ENCODE measurements around the gene NFATC2IP.
A peak's percentile ranks its signal among the peaks of the same experiment; 100 is the strongest.

The NFATC2IP gene

GRCh38 chr16:28950648-28951409 lies at the start of gene NFATC2IP:
NFATC2IP (plus strand) TSS chr16:28950937; CDS start chr16:28951012, 75 bp downstream.
- H3K9me3 ChIP-seq (ENCODE audit: low read depth, low read length), result no peaks in the 10 kb centered on the region
- peak within 1 kb of the TSS; percentile 70; the same call in 1 of the 2 replicates for H3K27ac ChIP-seq
- peak; percentile 100 for DNase-seq (ENCODE audit: low read depth, low spot score)
- peak within 1 kb of the TSS; percentile 95 for H3K9ac ChIP-seq (ENCODE audit: insufficient read length)
- TF ChIP-seq EZH2 (IDR thresholded peaks at IDR 0.05) (no peak), FOXP2 (optimal IDR thresholded peaks at IDR 0.05; ENCODE audit: control extremely low read depth, extremely low read length, insufficient read depth) (no peak), POLR2AphosphoS5 (IDR thresholded peaks at IDR 0.05; ENCODE audit: borderline replicate concordance, low read depth, low read length) (peak; percentile 78; the same call in 1 of the 2 replicates)
- peaks cover 30% of the 10 kb centered on the region for H3K36me3 ChIP-seq (ENCODE audit: insufficient read depth, low read length)
- peak within 1 kb of the TSS; percentile 93 for H3K4me3 ChIP-seq

- TF ChIP-seq FOXP2 (optimal IDR thresholded peaks at IDR 0.05; ENCODE audit: control extremely low read depth, extremely low read length, insufficient read depth) (no peak), POLR2AphosphoS5 (IDR thresholded peaks at IDR 0.05; ENCODE audit: borderline replicate concordance, low read depth, low read length) (no peak), EZH2 (IDR thresholded peaks at IDR 0.05) (no peak)
- Histone ChIP-seq H3K9ac (ENCODE audit: insufficient read length) (no peak overlapping the region), H3K4me3 (no peak overlapping the region), H3K9me3 (ENCODE audit: low read depth, low read length) (no peaks in the 10 kb centered on the region), H3K36me3 (ENCODE audit: insufficient read depth, low read length) (no peaks in the 10 kb centered on the region), H3K27ac (no peak overlapping the region)
- no peak for DNase-seq (ENCODE audit: low read depth, low spot score)
These were observed 48.9 kb upstream of the NFATC2IP start for GRCh38 chr16:28901862-28902261.

DNA sequence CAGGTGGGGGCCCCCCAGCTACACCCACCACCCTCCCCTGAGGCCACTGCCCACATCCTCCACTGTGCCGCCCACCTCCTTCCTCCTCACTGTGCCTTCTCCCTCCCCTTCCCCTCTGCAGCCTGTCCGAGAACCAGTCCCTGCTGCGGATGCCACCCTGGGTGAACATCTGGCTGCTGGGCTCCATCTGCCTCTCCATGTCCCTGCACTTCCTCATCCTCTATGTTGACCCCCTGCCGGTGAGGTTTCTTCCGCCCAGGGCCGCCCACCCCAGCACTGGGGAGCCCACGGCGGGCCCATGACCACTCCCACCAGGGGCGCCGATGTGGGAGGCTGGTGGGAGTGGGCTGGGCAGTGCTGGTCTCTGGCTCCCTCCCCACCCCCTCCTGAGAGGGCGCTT lies 47.8 kb upstream of the NFATC2IP start:
- no peak overlapping the region for H3K4me3 ChIP-seq
- no peaks in the 10 kb centered on the region for H3K9me3 ChIP-seq (ENCODE audit: low read depth, low read length)
- H3K36me3 ChIP-seq (ENCODE audit: insufficient read depth, low read length), result no peaks in the 10 kb centered on the region
- TF ChIP-seq FOXP2 (optimal IDR thresholded peaks at IDR 0.05; ENCODE audit: control extremely low read depth, extremely low read length, insufficient read depth) (no peak), EZH2 (IDR thresholded peaks at IDR 0.05) (no peak), POLR2AphosphoS5 (IDR thresholded peaks at IDR 0.05; ENCODE audit: borderline replicate concordance, low read depth, low read length) (no peak)
- H3K9ac ChIP-seq (ENCODE audit: insufficient read length), result no peak overlapping the region
- H3K27ac ChIP-seq, result no peak overlapping the region
- DNase-seq (ENCODE audit: low read depth, low spot score), result no peak

GRCh38 chr16:28903344-28904042 lies 47.2 kb upstream of the NFATC2IP start:
- H3K4me3 ChIP-seq, result no peak overlapping the region
- H3K27ac ChIP-seq, result no peak overlapping the region
- no peak for TF ChIP-seq FOXP2 (optimal IDR thresholded peaks at IDR 0.05; ENCODE audit: control extremely low read depth, extremely low read length, insufficient read depth)
- no peak for TF ChIP-seq POLR2AphosphoS5 (IDR thresholded peaks at IDR 0.05; ENCODE audit: borderline replicate concordance, low read depth, low read length)
- no peak for TF ChIP-seq EZH2 (IDR thresholded peaks at IDR 0.05)
- no peak overlapping the region for H3K9ac ChIP-seq (ENCODE audit: insufficient read length)
- no peaks in the 10 kb centered on the region for H3K9me3 ChIP-seq (ENCODE audit: low read depth, low read length)
- DNase-seq (ENCODE audit: low read depth, low spot score), result no peak
- H3K36me3 ChIP-seq (ENCODE audit: insufficient read depth, low read length), result no peaks in the 10 kb centered on the region

GRCh38 chr16:28904363-28904762 lies 46.4 kb upstream of the NFATC2IP start:
- no peak for DNase-seq (ENCODE audit: low read depth, low spot score)
- Histone ChIP-seq H3K9ac (ENCODE audit: insufficient read length) (no peak overlapping the region), H3K9me3 (ENCODE audit: low read depth, low read length) (no peaks in the 10 kb centered on the region), H3K4me3 (no peak overlapping the region), H3K36me3 (ENCODE audit: insufficient read depth, low read length) (no peaks in the 10 kb centered on the region), H3K27ac (no peak overlapping the region)
- no peak for TF ChIP-seq EZH2 (IDR thresholded peaks at IDR 0.05)
- no peak for TF ChIP-seq FOXP2 (optimal IDR thresholded peaks at IDR 0.05; ENCODE audit: control extremely low read depth, extremely low read length, insufficient read depth)
- TF ChIP-seq POLR2AphosphoS5 (IDR thresholded peaks at IDR 0.05; ENCODE audit: borderline replicate concordance, low read depth, low read length), result no peak

DNA sequence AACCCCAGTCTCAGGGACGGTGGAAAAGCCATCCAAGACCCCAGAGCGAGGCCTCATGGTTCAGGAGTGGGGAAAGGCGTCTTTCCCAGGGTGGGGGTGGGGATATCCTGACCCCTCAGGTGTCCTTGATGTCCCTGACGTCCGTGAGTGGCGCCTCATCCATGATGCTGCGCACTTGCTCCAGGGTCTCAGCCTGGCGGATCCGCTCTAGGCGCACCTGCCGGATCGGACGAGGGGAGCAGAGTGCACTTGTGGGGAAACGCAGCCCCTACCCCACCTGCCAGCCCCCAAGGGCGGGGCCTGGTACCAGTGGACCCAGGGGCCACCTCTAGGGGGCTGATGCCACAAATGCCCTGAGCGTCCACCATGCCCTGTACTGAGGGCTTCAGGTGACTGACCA lies 45.9 kb upstream of the NFATC2IP start:
- DNase-seq (ENCODE audit: low read depth, low spot score), result no peak

GRCh38 chr16:28905229-28905754 lies 45.4 kb upstream of the NFATC2IP start:
- no peaks in the 10 kb centered on the region for H3K9me3 ChIP-seq (ENCODE audit: low read depth, low read length)
- H3K36me3 ChIP-seq (ENCODE audit: insufficient read depth, low read length), result no peaks in the 10 kb centered on the region
- H3K4me3 ChIP-seq, result no peak overlapping the region
- no peak overlapping the region for H3K9ac ChIP-seq (ENCODE audit: insufficient read length)
- H3K27ac ChIP-seq, result no peak overlapping the region
- no peak for DNase-seq (ENCODE audit: low read depth, low spot score)
- TF ChIP-seq POLR2AphosphoS5 (IDR thresholded peaks at IDR 0.05; ENCODE audit: borderline replicate concordance, low read depth, low read length) (no peak), EZH2 (IDR thresholded peaks at IDR 0.05) (no peak), FOXP2 (optimal IDR thresholded peaks at IDR 0.05; ENCODE audit: control extremely low read depth, extremely low read length, insufficient read depth) (no peak)

More for the DNA sequence above, 45.9 kb upstream of the NFATC2IP start:
- H3K36me3 ChIP-seq (ENCODE audit: insufficient read depth, low read length), result no peaks in the 10 kb centered on the region
- no peak for TF ChIP-seq FOXP2 (optimal IDR thresholded peaks at IDR 0.05; ENCODE audit: control extremely low read depth, extremely low read length, insufficient read depth)
- TF ChIP-seq POLR2AphosphoS5 (IDR thresholded peaks at IDR 0.05; ENCODE audit: borderline replicate concordance, low read depth, low read length), result no peak
- TF ChIP-seq EZH2 (IDR thresholded peaks at IDR 0.05), result no peak
- H3K9ac ChIP-seq (ENCODE audit: insufficient read length), result no peak overlapping the region
- H3K9me3 ChIP-seq (ENCODE audit: low read depth, low read length), result no peaks in the 10 kb centered on the region
- H3K27ac ChIP-seq, result no peak overlapping the region
- H3K4me3 ChIP-seq, result no peak overlapping the region

DNA sequence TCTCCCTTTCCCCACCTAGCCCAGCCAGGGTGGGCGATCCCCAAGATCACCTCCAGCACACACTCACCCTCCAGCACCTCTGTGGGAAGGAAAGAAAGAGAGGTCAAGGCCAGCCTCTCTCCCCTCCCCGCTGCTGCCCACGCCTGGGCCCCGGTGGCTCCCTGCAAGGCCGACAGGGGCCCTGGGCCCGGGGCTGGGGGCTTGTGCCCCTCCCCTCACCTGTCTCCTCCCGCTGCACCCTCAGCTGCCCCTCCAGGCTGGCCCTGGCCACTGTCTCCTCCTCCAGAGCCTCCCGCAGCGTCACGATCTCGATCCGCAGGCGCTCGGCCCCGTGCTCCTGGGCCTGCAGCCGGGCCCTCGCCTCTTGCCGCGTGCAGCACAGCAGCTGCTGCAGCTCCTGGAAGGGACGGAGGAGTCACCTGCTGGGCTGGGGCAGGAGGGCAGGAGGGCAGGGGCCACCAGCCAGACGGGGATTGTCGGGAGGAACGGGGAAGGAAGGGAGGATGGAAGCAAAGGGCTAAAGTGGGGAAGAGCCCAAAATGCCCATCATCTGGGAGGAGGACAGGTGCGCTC lies 44.9 kb upstream of the NFATC2IP start:
- Histone ChIP-seq H3K4me3 (no peak overlapping the region), H3K27ac (no peak overlapping the region), H3K9me3 (ENCODE audit: low read depth, low read length) (no peaks in the 10 kb centered on the region), H3K9ac (ENCODE audit: insufficient read length) (no peak overlapping the region), H3K36me3 (ENCODE audit: insufficient read depth, low read length) (no peaks in the 10 kb centered on the region)
- DNase-seq (ENCODE audit: low read depth, low spot score), result no peak
- TF ChIP-seq POLR2AphosphoS5 (IDR thresholded peaks at IDR 0.05; ENCODE audit: borderline replicate concordance, low read depth, low read length) (no peak), FOXP2 (optimal IDR thresholded peaks at IDR 0.05; ENCODE audit: control extremely low read depth, extremely low read length, insufficient read depth) (no peak), EZH2 (IDR thresholded peaks at IDR 0.05) (no peak)
